Activated CD4-positive, alpha-beta T cell treated with anti-CD3 and anti-CD28 coated beads, Interleukin-2, amount 10 ng/mL, durations not matched to agents 7 days and 5 days (primary cell): ENCODE data around the gene ICA1L. TPM values are rescaled to one million over a fixed set of nuclear protein-coding genes. Genes with fewer than 3 reads are reported as not detected.

ENCODE experiments used
- CTCF ChIA-PET: fragments of 350-600 bp; sonication (Branson Sonifier 250); formaldehyde crosslinking; loops from one replicate; lab custom pipeline; 2021; ENCODE audit warnings: antibody characterized with exemption; lab: Charles Lee
- POLR2A ChIA-PET: fragments of 350-600 bp; sonication (Branson Sonifier 250); formaldehyde crosslinking; loops from one replicate; lab custom pipeline; 2021; ENCODE audit warnings: antibody characterized with exemption; lab: Charles Lee
- DNase-seq: peaks from one replicate; pipeline ENCODE4 v3.0.0-alpha.2; 2020
- H3K27ac Mint-ChIP-seq: one replicate; pipeline ENCODE4 v1.8.0; 2021; ENCODE audit warnings: mild to moderate bottlenecking, moderate library complexity, mixed read lengths
- H3K27me3 Mint-ChIP-seq: one replicate; pipeline ENCODE4 v1.8.0; 2021; ENCODE audit warnings: mixed read lengths
- H3K36me3 Mint-ChIP-seq: one replicate; pipeline ENCODE4 v1.8.0; 2021; ENCODE audit warnings: low read depth, mixed read lengths
- H3K4me1 Mint-ChIP-seq: one replicate; pipeline ENCODE4 v1.8.0; 2021; ENCODE audit warnings: mixed read lengths
- H3K4me3 Mint-ChIP-seq: one replicate; pipeline ENCODE4 v1.8.0; 2021; ENCODE audit warnings: mild to moderate bottlenecking, moderate library complexity, mixed read lengths
- H3K9me3 Mint-ChIP-seq: one replicate; pipeline ENCODE4 v1.8.0; 2021; ENCODE audit warnings: mixed read lengths
- total RNA-seq, 2 experiments: library from RNA; stranded (reverse); gene quantifications; one replicate each; pipeline ENCODE4 v1.2.3, GENCODE V29; 2021

ICA1L gene
- total RNA-seq, 2 experiments from 2014 or later = 6.6 to 7.6 TPM

DNA sequence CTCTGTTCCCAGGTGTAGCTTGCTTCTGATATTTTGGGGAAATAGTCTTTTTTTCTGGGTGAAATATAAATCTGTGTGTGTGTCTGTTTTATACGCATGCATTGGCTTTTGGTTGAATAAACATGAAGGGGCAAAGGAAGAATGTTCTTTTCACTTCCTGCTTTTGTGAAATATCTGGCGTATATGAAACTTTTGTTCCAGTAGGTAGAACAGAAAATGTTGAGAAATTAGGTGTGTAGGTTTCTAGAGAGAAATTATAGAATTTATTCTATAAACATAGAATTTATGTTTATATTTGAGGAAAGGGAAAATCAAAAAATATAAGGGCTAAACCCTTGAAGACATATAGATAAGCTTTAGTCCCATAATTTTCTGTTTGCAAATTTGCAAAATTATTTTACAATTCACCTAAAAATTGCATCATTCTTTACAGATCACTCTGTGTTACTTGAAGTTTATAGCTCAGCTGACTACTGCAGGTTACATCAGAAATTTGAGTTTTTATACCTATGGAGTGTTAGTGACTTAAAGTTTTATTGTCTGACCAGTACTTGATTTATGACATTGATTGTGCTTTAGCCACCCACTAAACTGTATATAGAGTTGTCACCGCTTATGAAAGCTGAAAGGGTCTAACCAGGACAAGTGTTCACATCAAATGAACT lies 120.7 kb downstream of the ICA1L start:
- CTCF ChIA-PET = no interaction called here
- Mint-ChIP-seq H3K27ac (peak overlapping the region; percentile 72), H3K36me3 (peaks cover 29% of the 10 kb centered on the region), H3K4me1 (peaks cover 25% of the 10 kb centered on the region), H3K9me3 (peaks cover 14% of the 10 kb centered on the region), H3K27me3 (no peaks in the 10 kb centered on the region), H3K4me3 (no peak overlapping the region)
- POLR2A ChIA-PET = no interaction called here
- no peak for DNase-seq

DNA sequence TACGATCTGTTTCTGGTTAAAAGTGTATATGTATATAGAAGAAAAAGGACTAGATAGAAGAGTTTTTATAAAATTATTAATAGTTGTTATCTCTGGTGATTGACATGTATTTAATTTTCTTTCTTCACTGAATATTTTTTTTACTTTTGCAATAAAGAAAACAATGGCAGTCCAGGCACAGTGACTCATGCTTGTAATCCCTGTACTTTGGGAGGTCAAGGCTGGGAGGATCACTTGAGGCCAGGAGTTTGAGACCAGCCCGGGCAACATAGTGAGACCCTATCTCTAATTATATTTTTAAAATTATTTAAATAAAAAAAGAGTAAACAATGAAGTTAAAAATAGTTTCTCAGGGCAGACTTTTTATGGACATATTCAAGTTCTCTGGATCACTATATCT lies 122.1 kb downstream of the ICA1L start:
- no peak overlapping the region for H3K4me3 Mint-ChIP-seq
- peaks cover 28% of the 10 kb centered on the region for H3K4me1 Mint-ChIP-seq
- H3K27ac Mint-ChIP-seq = no peak overlapping the region
- H3K27me3 Mint-ChIP-seq = no peaks in the 10 kb centered on the region
- DNase-seq = no peak
- H3K9me3 Mint-ChIP-seq = peaks cover 21% of the 10 kb centered on the region
- ChIA-PET POLR2A (no interaction called here), CTCF (interaction anchor here (1.5 kb wide), 1 partner anchor 9 kb away, joined by 3 read pairs; no protein-coding TSS in a partner anchor)
- H3K36me3 Mint-ChIP-seq = peaks cover 38% of the 10 kb centered on the region

DNA sequence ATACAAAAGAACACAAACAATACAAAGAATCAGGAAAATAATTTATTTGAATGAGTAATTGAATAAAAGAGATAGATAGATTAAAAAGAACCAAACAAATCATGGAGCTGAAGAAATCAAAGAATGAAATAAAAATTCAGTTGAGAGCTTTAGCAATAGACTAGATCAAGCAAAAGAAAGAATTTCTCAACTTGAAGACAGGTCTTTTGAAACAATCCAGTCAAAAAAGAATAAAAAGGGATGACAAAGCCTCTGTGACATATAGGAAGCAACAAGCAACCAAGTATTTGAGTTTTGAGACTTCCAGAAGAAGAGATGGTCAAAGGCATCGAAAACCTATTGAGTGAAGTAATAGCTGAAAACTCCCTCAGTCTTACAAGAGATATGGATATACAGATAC lies 128.0 kb downstream of the ICA1L start:
- Mint-ChIP-seq H3K9me3 (peaks cover 46% of the 10 kb centered on the region), H3K36me3 (peaks cover 47% of the 10 kb centered on the region), H3K27me3 (no peaks in the 10 kb centered on the region), H3K4me1 (peaks cover 7% of the 10 kb centered on the region), H3K27ac (no peak overlapping the region), H3K4me3 (no peak overlapping the region)
- ChIA-PET CTCF (no interaction called here), POLR2A (no interaction called here)
- no peak for DNase-seq

DNA sequence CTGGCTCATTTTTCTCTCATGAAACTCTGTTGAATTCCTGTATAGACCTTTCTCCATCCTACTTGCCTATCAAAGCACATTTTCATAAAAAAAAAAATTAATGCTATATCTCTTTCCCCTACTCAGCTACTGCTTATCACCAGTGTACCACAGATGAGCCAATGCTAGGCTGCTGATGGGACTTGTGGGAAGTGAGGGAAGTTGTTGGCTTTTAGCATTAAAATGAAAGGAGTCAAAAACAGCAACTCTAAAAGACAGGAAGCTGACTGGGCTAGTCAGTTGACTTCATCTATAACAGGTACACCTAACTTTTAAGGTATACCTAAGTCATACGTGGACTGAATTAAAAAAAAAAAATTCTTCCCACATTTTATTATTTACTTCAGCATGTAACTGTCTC lies 134.7 kb downstream of the ICA1L start:
- peaks cover 19% of the 10 kb centered on the region for H3K9me3 Mint-ChIP-seq
- no peak for DNase-seq
- H3K27ac Mint-ChIP-seq = no peak overlapping the region
- H3K4me3 Mint-ChIP-seq = no peak overlapping the region
- ChIA-PET POLR2A (no interaction called here), CTCF (no interaction called here)
- H3K27me3 Mint-ChIP-seq = no peaks in the 10 kb centered on the region
- H3K4me1 Mint-ChIP-seq = peaks cover 9% of the 10 kb centered on the region
- peaks cover 44% of the 10 kb centered on the region for H3K36me3 Mint-ChIP-seq

DNA sequence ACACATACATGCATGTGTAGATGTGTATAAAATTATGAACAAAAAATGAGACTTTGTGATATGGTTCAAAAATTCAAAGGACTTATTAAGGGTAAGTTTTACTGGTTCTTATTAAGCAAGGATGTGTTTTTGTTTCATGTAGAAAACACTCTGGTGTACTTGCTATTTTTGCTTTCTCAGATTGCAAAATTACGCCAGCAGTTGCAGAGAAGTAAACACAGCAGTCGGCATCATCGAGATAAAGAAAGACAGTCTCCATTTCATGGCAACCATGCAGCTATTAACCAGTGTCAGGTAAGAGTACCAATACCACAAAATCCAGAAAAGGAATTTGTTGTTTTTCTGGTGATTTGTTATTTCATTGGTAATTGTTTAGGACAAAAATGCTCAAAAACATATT lies 145.5 kb downstream of the ICA1L start:
- POLR2A ChIA-PET = no interaction called here
- CTCF ChIA-PET = interaction anchor here (0.7 to 1.5 kb wide), 4 partner anchors 9 to 1667 kb away, joined by 3 read pairs; no protein-coding TSS in a partner anchor
- peaks cover 2% of the 10 kb centered on the region for H3K4me1 Mint-ChIP-seq
- H3K4me3 Mint-ChIP-seq = no peak overlapping the region
- H3K9me3 Mint-ChIP-seq = no peaks in the 10 kb centered on the region
- DNase-seq = no peak
- H3K36me3 Mint-ChIP-seq = peaks cover 40% of the 10 kb centered on the region
- no peak overlapping the region for H3K27ac Mint-ChIP-seq
- no peaks in the 10 kb centered on the region for H3K27me3 Mint-ChIP-seq

DNA sequence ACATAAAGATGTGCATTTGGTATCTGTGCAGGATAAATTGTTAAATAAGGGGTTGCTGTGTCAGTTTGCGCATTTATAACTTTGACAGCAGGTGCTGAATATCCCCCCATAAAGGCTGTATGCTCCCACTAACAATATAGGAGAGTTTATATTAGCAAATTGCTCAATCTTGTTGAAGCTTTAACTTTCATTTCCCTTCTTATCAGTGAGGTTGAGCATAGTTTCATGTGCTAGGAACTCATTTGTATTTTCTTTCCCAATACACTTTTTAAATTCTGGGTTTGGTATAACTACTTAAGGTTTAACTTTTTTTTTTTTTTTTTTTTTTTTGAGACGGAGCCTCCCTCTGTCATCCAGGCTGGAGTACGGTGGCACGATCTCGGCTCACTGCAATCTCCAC lies 147.8 kb downstream of the ICA1L start:
- ChIA-PET POLR2A (no interaction called here), CTCF (interaction anchor here (0.7 kb wide), 1 partner anchor 416 kb away, joined by 3 read pairs; no protein-coding TSS in a partner anchor)
- no peak for DNase-seq
- Mint-ChIP-seq H3K27me3 (no peaks in the 10 kb centered on the region), H3K9me3 (peaks cover under 1% of the 10 kb centered on the region), H3K36me3 (peaks cover 22% of the 10 kb centered on the region), H3K27ac (no peak overlapping the region), H3K4me3 (no peak overlapping the region), H3K4me1 (peaks cover 4% of the 10 kb centered on the region)

Other genes starting within 250 kb of the ICA1L start
- gene FAM117B, start 236.8 kb downstream of the ICA1L start, total RNA-seq = 10 to 100 TPM; 23.0 to 24.9 TPM
- 10 to 100 TPM; 44.2 to 51.4 TPM for gene WDR12, start 39.9 kb upstream of the ICA1L start, total RNA-seq
- 10 to 100 TPM; 11.9 to 13.3 TPM for gene CARF, start 40.5 kb upstream of the ICA1L start, total RNA-seq
- 10 to 100 TPM in 1 of 2 experiments, 1 to 10 TPM in 1; 8.3 to 13.2 TPM for gene NBEAL1, start 143.1 kb upstream of the ICA1L start, total RNA-seq